Measurements from ENCODE around the gene STMN3.

- TF ChIP-seq ZBTB33 (IDR thresholded peaks at IDR 0.05) (no peak), RAD21 (IDR thresholded peaks at IDR 0.05) (no peak)
Observed at GRCh38 chr20:63658749-63659187, 5.5 kb upstream of the STMN3 start.
